ENCODE results near the gene OR2A42.
"Not testable (repeated sequence)": the region's sequence is repeated elsewhere in the genome, so short reads cannot be mapped to it uniquely, and the experiment has no call there.

Gene OR2A42, protein sequence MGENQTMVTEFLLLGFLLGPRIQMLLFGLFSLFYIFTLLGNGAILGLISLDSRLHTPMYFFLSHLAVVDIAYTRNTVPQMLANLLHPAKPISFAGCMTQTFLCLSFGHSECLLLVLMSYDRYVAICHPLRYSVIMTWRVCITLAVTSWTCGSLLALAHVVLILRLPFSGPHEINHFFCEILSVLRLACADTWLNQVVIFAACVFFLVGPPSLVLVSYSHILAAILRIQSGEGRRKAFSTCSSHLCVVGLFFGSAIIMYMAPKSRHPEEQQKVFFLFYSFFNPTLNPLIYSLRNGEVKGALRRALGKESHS

DNA sequence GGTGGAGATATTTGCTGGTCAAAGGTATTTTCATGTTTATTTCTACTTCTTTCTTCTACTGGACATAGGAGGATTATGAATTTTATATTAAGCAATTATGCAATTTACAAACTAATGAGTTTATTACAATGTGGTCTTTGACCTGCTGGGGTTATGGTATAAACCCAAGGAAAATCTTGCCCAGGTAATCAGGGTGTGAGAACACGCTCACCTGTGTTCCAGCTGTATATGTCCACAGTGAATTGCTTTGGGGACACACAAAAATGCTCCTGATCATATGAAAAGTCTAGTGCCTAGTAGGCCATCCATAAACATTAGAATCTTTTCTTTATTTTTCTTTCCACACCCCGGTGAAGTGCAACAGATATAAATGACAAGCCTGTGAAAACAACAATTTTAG lies at the start of gene OR2A42:
Gene OR2A42, minus strand, starts transcription at position 241 of the 400 bp plus-strand sequence. CDS start 6,762 bp downstream, outside the sequence.
- not testable (repeated sequence) for DNase-seq (ENCODE audit: low read depth in 2 of 2)

DNA sequence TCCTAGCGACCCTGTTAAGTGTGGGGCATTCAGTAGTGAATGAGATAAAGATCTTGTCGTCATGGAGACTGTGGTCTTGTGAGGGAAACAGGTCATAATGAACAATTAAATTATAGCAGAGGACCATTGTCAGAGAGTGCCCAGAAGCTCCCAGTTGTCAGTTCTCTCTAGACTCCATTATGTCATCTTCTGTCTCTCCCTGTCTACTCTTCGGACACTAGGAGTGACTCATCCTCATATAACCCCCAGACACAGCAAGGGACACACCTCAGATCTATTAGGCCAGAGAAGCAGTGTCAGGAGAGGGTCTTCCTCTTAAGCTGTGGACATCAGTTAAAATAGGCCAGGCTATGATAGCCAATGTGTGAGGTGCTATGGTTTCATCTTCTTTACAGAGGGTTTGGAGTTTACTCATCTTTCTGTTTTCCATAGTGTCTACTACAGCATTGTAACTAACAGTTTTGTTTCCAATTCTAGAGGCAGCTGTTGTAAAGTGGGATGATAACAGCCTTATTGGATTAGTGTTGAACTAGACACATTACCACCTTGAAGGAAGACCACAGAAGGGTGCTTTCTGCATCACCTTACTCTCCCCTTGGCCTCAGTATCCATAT lies 47.9 kb upstream of the OR2A42 start:
- DNase-seq (ENCODE audit: low read depth in 2 of 2) = not testable (repeated sequence)

DNA sequence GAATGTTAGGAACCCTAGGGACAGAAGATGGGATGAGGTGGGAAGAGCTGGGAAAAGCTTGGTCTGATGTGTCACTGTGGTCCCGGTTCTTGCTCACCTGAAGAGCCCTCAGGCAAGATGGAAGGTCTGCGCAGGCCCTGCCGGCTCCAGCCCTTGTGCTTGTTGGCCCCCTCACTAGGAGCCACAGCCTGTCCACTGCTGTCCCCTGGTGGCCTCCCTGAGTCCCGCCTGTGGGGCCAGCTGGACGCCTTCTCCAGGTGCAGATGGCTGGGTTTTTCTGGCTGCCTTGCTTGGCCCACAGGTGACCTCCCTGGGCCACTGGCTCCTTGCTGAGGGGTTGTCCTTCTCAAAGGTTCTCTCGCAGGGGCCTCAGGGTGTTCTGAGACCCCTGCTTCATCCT lies 44.3 kb upstream of the OR2A42 start:
- not testable (repeated sequence) for DNase-seq (ENCODE audit: low read depth in 2 of 2)

DNA sequence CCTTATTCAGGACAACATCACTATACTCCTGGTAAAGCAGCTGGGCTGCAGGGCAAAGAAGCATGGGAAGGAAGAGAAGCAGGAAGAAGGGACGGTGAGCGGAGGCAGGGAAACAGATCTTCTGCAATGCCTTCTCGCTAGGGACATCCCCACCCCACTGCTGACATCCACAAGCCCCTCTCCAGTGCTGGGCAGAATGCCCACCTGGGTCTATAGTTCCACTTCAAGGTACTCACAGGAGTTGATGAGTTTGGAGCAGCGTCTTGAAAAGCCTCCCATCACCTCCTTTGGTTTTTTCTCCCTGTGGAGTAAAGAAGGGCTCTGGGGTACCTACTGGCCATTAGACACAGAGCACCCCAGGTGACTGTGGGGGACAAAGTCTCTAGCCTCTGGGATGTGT lies 43.1 kb upstream of the OR2A42 start:
- DNase-seq (ENCODE audit: low read depth in 2 of 2) = not testable (repeated sequence)

DNA sequence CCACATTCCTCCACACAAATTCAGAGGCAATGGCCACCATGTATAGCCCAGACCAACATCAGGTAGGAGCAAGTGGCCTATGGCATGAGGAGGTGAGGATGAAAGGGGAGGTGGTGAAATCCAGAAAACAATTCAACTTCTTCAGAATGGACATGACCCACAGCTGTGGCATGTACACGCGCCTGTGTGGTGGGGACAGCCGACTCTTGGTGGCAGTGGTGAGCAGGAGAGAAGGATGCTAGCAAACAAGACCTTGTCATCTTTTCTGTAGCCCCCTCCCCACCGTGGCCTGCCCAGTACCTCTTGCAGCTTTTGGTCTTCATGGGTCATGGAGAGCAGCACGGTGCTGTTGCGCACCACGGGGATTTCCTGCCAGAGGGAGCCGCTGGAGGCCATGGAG lies 42.6 kb upstream of the OR2A42 start:
- DNase-seq (ENCODE audit: low read depth in 2 of 2) = not testable (repeated sequence)

DNA sequence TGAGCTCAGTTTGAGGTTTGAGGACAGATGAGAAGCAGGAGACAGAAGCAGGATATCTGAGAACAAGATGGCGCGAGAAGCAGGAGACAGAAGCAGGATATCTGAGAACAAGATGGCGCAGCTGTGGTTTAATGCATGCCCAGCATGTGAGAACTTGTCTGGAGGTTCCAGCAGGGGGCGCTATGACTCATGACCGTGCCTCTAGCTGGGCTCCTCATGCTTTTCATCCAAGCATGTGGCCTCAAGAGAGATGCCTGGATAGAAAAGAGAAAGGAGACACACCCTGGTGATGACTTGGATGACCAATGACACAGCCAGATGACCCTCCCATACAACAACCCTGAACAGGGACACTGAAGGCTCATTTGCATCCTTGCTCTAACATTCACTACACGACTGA lies 40.6 kb upstream of the OR2A42 start:
- not testable (repeated sequence) for DNase-seq (ENCODE audit: low read depth in 2 of 2)

DNA sequence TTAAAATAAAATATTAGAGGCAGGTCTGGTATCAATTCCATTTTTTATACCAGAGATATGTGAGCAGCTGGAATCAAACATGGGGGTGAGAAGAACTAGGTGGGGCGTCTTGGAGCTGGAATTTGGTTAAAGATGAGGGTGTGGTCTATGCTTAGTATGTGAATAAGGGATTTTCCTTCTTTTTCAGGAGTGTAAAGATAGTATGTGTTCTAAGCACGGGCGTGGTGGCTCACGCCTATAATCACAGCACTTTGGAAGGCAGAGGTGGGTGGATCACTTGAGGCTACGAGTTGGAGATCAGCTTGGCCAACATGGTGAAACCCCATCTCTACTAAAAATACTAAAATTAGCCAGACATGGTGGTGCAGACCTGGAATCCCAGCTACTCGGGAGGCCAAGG lies 35.9 kb upstream of the OR2A42 start:
- not testable (repeated sequence) for DNase-seq (ENCODE audit: low read depth in 2 of 2)

DNA sequence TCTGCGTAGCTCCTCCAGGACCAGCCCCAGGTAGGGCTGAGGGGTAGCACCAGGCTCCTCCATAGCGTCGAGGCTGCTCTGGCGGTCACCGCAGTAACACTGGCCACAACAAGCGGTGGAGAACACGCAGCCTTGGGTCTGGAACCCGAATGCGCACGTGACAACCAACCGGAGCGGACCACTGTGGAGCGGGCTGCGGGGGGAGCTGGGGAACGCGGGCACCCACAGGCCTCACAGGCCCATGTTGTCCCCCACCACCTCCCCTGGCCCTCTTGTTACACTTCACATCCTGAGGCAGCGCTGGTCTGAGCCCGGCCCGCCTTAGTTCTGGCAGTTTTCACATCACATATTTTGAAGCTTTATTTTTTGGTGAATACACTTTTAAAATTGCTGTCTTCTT lies 29.8 kb upstream of the OR2A42 start, which contains the start of gene CTAGE8:
Gene CTAGE8, minus strand, starts transcription at position 101 of the 400 bp plus-strand sequence. Its CDS starts 38 bp downstream, at position 63.
- DNase-seq (ENCODE audit: low read depth in 2 of 2) = not testable (repeated sequence)

DNA sequence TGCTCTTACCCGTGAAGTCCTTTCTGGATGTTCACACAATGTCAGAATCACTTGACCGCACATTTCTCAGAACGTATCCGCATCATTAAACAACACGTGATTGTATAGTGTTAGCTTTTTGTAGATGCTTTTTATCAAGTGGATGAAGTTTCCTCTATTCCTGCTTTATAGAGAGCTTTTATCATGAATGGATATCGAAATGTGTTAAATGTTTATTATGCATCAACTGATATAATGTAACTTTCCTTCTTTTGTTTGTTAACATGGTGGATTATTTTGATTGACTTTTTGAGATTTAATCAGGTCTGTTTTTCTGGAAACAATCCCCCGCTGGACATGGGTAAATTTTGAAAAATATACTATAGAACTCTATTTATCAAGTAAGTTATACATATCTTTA lies 25.3 kb upstream of the OR2A42 start, which contains the start of gene OR2A7:
Gene OR2A7, minus strand, starts transcription at position 101 of the 400 bp plus-strand sequence. CDS start 5,164 bp downstream, outside the sequence.
- not testable (repeated sequence) for DNase-seq (ENCODE audit: low read depth in 2 of 2)

DNA sequence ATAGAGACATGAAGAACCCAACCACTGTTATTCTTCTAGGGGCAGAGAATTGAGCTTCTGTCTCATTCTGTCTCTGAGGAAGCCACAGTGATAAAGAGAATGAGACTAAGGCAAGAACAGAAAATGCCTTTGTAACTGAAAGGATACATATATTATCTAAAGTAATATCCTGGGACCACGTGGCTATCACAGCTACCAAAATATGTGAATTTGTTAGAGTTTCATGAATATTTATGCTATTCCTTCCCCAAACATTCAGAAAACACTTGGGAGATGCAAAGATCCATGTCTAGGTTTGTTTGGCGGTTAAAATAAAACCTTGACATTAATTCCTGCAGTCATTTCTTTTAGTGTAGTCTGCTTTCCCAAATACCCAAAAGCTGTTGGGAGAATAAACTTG lies 22.7 kb upstream of the OR2A42 start:
- DNase-seq (ENCODE audit: low read depth in 2 of 2) = not testable (repeated sequence)

DNA sequence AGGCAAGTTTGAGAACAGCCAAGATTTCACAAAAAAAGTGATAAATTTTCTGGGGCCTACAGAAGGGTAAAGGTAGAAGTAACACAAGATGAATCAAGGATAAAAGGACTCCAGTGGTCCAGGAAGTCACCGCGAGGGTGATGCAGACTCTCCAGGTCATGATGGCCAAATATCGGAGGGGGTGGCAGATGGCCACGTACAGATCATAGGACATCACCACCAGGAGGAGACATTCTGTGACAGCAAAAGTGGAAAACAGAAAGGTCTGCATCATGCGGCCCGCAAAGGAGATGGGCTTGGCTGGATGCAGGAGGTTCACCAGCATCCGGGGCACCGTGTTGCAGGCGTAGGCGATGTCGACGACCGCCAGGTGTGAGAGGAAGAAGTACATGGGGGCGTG lies 19.7 kb upstream of the OR2A42 start:
- not testable (repeated sequence) for DNase-seq (ENCODE audit: low read depth in 2 of 2)

DNA sequence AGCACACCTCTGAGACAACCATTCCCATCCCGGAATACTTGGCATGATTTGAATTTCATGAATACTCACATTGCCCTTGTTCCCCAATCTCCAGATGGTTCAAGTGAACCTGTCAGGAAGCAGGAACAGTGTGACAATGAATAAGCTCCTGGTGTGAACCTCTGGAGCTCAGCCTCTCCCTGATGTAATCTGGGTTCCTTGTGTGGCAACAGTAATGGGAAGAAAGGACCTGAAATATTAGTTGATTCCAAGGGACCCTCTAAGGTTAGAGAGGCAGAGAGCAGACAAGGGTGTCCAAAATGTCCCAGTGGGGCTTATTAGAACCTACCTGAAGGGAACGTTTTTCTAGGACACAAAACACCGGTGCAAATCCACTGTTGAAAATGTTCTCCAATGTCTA lies 16.7 kb upstream of the OR2A42 start:
- DNase-seq (ENCODE audit: low read depth in 2 of 2) = no peak

DNA sequence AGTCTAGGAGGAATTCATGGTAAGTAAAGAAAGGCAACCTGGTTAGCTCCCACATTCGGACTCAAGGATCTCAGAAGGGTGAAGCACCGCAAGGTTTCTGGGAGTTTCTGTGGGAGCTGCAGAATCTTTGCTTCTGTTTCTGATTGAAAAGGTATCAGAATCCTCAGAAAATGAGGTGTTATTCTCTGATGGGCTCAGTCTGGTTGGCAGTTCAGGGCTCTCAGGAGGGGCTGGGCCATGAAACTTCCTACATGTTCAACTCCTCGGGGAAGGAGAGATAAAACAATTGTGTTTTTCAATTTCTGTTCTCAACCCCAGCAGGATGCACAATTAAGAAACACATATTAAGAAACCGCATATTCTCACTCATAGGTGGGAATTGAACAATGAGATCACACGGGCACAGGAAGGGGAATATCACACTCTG lies 16.1 kb upstream of the OR2A42 start:
- DNase-seq (ENCODE audit: low read depth in 2 of 2) = no peak

DNA sequence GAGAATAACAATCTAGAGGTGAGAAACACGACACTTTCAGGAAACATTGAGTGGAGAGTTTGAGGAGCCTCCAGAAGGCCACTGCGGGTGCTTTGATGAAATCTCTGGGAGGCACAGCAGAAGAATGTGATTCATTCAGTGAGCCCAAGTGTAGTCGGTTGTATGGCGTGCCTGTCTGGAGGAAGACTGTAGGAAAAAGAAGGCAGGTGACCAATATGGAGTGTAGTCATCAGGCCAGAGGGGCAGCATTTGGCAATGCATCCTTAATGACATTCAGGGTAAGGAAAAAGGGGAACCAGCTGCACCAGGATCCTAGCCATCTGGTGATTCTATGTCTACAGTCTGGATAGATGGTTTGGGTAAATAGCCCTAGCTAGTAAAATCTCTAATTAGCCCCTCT lies 12.9 kb upstream of the OR2A42 start:
- DNase-seq (ENCODE audit: low read depth in 2 of 2) = not testable (repeated sequence)

DNA sequence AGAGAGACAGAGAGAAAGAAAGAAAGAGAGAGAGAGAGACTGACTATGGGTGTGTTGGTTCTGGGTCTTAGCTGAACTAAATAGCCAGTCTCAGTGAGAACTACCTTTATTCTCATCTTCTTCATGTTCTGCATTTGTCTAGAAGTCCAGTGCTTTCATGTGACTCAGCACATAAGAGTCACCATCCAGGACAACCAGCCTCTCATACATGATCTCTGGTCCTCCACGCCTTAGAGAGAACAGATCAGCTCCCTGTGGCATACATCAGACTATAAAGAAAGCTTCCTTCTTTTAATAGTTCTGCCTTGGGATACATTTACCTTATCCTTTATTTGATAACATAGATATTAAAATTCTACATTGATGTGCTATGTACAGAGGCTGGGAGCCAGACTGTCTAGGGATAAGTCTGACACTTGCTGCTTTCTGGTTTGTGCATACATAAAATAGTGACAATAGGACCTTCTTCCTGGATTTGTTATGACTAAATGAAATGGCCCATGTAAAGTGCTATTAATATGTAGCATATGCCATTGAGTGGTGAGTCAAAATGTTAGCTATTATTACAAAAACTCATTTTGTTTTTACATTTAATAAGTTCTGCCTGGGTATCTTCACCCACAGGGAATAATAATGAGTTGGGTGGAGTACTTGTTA lies 8.4 kb upstream of the OR2A42 start:
- DNase-seq (ENCODE audit: low read depth in 2 of 2) = not testable (repeated sequence)

DNA sequence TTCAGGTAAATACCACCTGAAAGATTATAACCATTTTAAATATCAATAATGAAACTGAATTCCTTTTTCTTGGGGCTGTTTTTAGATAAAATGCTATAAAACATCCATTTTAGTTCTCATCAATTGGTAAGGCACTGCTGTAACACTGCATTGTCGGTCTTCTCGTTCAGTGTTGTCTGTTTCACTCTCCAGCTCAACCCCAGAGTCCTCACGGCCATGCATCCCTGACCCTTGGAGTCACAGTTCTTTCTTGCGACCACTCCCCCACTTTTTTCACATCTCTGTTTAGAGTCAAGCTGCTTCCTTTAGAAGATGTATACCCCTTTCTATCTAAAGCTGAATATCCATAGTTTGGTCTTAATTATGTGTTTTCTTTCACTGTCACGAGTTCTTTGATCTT lies 7.6 kb upstream of the OR2A42 start:
- not testable (repeated sequence) for DNase-seq (ENCODE audit: low read depth in 2 of 2)

DNA sequence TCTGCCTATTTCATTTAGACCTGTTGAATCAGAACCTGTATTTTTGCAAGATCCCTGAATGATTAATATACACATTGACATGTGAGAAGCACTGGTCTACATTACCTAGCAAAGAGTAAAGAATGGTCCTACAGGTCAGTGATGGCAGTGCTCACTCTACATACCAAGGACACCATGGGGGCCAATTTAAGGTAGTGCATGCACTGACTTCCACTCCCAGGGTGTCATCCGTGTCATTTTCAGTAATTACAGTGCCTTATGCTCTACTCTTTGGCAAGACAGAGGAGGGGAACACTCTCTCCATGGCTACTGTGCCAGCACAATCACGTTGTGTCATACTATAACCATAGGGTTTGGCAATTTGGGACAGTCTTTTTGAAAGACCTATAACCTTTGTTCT lies 6.0 kb upstream of the OR2A42 start:
- DNase-seq (ENCODE audit: low read depth in 2 of 2) = not testable (repeated sequence)

DNA sequence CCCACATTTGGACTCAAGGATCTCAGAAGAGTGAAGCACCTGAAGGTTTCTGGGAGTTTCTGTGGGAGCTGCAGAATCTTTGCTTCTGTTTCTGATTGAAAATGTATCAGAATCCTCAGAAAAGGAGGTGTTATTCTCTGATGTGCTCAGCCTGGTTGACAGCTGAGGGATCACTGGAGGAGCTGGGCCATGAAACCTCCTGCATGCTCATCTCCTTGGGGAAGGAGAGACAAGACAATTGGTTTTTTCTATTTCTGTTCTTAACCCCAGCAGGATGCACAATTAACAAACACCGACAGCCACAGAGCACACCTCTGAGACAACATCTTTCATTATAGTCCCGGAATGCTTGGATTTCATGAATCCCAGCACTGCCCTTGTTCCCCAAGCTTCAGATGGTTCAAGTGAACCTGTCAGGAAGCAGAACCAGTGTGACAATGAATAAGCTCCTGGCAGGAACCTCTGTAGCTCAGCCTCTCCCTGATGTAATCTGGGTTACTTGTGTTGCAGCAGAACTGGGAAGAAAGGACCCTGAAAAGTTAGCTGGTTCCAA lies 799 bp downstream of the OR2A42 start:
- not testable (repeated sequence) for DNase-seq (ENCODE audit: low read depth in 2 of 2)

DNA sequence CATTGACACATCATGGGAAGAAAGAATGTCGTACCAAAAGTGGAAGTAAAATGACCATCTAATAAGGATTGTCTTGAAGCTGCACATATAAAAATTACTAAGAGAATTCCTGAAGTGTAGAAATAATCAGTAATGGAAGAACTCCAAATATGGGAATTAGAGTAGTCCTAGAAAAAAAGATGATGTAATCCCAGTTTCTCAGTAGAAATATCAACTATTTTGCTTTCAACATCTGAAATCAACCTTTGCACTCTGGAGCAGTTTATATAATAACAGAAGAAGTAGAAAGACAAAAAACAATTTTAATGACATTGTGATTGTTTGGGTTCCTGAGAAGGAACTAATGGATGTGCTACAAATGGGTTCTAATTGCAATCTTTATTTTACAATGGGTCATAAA lies 6.4 kb downstream of the OR2A42 start:
- not testable (repeated sequence) for DNase-seq (ENCODE audit: low read depth in 2 of 2)

DNA sequence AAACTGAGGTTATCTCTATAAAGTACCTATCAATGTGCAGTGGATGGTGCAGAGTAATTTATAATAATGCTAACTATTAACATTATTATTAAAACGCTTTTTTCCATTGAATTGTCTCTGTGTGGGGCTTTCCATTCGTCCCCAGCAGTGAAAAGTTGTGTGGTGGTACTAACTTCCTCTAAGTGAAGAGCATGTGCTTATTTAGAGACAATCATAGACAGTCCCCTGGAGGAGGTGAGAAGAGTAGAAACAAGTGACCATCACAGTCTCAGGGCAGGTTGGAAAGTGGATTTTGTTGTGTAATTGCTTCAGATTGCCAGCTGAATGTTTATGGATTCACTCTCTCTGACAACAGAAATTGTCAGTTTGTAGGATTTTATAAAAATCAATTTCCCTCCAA lies 8.4 kb downstream of the OR2A42 start:
- not testable (repeated sequence) for DNase-seq (ENCODE audit: low read depth in 2 of 2)

DNA sequence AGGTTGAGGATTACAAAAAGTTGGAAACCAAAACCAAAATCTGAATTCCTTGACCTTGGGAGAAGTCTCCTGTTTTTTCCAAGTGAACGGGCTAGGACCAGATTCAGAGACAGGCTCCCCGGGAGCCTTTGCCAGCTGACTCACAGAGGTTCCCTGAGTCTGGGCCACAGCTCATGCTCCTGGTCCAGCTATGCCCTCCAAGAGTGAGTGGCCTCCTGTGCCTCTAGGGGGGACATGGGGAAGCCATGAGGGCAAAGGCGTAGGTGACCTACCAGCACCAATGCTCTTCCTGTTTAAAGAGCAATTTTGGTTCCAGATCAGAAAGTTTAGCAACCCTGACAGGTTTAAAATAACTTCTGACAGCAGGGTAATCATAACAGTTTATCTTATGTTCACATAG lies 10.6 kb downstream of the OR2A42 start:
- DNase-seq (ENCODE audit: low read depth in 2 of 2) = not testable (repeated sequence)

DNA sequence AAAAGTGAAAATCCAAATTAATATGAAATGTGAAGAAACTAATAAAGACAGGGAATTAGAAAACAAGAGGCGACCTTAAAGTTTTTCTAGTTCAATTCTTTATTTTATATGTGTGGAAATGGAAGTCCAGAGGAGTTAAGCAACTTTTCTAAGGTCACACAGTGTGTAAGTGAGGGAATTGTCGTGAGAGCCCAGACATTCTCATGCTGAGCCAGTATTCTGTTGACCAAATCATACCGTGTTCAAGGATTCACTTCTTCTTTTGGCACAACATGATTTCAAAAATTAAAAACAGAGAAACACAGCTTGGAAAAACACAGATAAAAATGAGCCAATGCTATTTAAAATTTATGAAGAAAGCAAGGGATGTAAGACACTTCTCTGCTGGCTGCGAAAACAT lies 12.5 kb downstream of the OR2A42 start:
- not testable (repeated sequence) for DNase-seq (ENCODE audit: low read depth in 2 of 2)
